Lower leg skin (tissue), 3 donors: ENCODE measurements around the gene TRIM71.
"Not testable (repeated sequence)": the region's sequence is repeated elsewhere in the genome, so short reads cannot be mapped to it uniquely, and the experiment has no call there.

Experiments used
- POLR2A ChIP-seq, 2 donors: fragments of 450-650 bp; IDR thresholded peaks; one replicate each; pipeline ENCODE4 v1.6.1; 2016 to 2017; ENCODE audit warnings: antibody characterized with exemption in 2 of 2, mild to moderate bottlenecking in 1 of 2, moderate library complexity in 1 of 2
- TF ChIP-seq, protein P1 (sequence below), 3 donors: fragments of 450-650 bp; IDR thresholded peaks; one replicate each; pipeline ENCODE4 v1.5.1; 2016; ENCODE audit warnings: antibody characterized with exemption in 3 of 3, mild to moderate bottlenecking in 3 of 3, moderate library complexity in 2 of 3

DNA sequence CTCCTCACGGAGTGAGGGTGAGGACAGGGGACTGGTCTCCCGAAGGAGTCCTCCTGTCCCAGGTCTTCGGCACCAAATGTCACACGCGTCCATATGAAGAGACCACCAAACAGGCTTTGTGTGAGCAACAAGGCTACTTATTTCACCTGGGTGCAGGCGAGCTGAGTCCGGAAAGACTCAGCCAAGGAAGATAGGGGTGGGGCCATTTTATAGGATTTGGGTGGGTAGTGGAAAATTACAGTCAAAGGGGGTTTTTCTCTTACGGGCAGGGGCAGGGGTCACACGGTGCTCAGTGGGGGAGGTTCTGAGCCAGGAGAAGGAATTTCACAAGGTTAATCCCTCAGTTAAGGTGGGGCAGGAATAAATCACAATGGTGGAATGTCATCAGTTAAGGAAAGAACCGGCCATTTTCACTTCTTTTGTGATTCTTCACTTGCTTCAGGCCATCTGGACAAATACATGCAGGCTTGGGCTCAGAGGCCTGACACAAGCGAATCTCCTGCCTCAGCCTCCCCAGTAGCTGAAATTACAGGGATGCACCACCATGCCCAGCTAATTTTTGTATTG, 21.3 kb upstream of the TRIM71 start:
- TF ChIP-seq, protein P1, sequence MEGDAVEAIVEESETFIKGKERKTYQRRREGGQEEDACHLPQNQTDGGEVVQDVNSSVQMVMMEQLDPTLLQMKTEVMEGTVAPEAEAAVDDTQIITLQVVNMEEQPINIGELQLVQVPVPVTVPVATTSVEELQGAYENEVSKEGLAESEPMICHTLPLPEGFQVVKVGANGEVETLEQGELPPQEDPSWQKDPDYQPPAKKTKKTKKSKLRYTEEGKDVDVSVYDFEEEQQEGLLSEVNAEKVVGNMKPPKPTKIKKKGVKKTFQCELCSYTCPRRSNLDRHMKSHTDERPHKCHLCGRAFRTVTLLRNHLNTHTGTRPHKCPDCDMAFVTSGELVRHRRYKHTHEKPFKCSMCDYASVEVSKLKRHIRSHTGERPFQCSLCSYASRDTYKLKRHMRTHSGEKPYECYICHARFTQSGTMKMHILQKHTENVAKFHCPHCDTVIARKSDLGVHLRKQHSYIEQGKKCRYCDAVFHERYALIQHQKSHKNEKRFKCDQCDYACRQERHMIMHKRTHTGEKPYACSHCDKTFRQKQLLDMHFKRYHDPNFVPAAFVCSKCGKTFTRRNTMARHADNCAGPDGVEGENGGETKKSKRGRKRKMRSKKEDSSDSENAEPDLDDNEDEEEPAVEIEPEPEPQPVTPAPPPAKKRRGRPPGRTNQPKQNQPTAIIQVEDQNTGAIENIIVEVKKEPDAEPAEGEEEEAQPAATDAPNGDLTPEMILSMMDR (IDR thresholded peaks at IDR 0.05), result not testable (repeated sequence)
- not testable (repeated sequence) for TF ChIP-seq POLR2A (IDR thresholded peaks at IDR 0.05)
